NCI-H1092 (cell line): ENCODE measurements around the gene KLHL30.

Source experiments
- DNase-seq: peaks from one replicate; lab custom pipeline; 2025; lab: John Stamatoyannopoulos, UW

Gene KLHL30

GRCh38 chr2:238187618-238188548 is 49.4 kb downstream of the KLHL30 start:
- no peak for DNase-seq

- no peak for DNase-seq
Observed at GRCh38 chr2:238190445-238190844, 52.0 kb downstream of the KLHL30 start.
